HG02623 (cell line): Measurements from ENCODE around the gene AGTRAP.
A peak's percentile ranks its signal among the peaks of the same experiment; 100 is the strongest.

Source experiments
- ATAC-seq: cut with Tn5 transposase; IDR thresholded peaks from one replicate; pipeline ENCODE4 v1.9.1; 2021; ENCODE audit warnings: moderate library complexity; ENCODE audit not compliant: unreplicated experiment

AGTRAP gene, protein sequence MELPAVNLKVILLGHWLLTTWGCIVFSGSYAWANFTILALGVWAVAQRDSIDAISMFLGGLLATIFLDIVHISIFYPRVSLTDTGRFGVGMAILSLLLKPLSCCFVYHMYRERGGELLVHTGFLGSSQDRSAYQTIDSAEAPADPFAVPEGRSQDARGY

DNA sequence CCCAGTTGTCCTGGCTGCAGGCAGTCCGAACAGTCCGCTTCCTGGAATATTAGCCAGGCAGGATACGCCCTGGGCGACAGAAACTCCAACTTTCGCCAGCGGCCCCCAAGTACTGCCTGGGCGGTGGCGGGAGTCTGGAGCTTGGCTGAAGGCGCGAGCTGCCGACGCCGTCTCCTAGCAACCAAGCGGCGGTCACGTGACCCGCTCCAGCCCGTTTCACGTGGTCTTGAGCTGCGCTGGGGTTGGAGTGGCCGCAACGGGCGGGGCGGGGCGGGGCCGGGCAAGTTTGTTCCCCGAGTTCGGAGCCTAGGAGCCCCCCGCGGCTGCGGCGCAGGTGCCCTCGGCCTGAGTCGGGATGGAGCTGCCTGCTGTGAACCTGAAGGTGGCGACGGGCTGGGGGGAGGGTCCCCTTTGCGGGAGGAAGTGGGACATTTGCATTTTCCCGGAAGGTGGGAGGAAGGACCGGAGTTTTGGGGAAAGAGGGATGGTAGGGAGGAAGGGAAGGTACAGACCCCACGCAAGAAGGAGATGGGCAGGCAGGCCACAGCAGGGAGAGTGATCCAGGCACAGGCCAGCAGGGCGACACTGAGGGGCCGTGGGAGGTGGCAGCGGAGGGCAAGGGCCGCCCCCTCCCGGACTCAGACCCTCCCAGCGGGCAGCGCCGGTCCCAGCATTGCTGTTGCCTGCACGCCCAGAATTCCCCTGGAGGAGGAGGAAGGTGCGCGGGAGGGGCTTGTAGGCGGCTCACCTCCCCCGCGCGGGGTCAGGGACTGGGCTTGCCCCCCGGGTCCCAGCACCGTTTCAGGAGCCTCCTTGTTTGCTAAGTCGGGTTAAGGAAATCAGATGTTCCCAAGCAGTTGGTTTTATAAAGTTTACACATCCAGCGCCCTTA is at the start of gene AGTRAP:
Gene AGTRAP (plus strand): TSS at position 283 of the 892 bp plus-strand sequence. CDS start 73 bp downstream, at position 356.
- peak; percentile 54 for ATAC-seq

DNA sequence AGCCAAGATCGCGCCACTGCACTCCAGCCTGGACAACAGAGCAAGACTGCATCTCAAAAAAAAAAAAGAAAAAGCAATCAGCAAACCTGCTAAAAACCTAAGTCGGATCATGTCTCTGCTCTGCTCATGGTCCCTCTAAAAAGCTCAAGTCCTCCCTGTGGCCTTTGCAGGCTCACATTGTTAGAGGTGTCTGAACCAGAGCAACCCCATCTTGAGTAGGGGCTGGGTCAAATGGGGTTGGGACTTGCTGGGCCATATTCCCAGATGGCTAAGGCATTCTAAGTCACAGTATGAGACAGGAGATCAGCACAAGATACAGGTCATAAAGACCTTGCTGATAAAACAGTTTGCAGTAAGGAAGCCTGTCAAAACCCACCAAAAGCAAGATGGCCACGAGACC is 47.4 kb upstream of the AGTRAP start:
- no peak for ATAC-seq

DNA sequence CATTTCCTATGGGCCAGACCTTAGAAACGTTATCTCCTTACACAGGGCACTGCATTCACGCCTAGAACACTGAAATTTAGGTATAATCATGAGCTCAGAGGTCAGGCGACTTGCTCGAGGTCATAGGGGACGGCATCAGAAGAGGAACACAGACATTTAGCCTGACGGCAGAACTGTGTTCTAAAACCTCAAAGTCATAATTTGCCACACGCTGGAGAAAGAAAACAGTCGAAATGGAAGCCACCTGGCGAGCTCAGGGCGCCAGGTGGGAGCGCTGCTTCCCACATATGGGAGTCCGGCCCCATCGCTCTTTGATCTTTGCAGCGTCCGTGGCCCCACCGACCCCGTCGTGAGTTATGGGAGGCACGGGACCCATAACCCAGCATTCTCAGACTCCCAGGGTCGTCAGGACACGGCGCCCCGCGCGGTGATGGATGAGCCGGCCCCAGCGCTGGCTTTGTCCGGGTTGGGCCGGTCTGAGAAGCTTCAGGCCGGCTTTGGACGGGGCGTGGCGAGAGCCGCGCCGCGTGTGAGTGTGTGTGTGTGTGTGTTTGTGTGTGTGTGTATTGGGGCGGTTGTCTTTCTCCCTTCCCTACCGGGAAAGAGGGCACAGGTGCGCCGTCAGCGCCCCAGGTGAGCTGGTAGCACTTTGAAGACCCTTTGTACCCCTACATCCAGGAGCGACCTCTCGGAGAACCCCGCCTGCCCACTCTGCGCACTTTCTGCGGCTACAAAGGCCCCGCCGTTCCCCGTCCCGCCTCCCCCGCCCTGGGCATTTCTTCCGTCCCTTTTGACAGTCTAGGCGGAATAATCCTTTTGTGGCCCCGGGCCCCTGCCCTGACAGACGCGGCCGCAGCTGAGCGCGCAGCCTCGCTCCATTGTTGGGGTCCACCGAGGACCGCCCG is 45.3 kb upstream of the AGTRAP start:
- ATAC-seq: no peak

DNA sequence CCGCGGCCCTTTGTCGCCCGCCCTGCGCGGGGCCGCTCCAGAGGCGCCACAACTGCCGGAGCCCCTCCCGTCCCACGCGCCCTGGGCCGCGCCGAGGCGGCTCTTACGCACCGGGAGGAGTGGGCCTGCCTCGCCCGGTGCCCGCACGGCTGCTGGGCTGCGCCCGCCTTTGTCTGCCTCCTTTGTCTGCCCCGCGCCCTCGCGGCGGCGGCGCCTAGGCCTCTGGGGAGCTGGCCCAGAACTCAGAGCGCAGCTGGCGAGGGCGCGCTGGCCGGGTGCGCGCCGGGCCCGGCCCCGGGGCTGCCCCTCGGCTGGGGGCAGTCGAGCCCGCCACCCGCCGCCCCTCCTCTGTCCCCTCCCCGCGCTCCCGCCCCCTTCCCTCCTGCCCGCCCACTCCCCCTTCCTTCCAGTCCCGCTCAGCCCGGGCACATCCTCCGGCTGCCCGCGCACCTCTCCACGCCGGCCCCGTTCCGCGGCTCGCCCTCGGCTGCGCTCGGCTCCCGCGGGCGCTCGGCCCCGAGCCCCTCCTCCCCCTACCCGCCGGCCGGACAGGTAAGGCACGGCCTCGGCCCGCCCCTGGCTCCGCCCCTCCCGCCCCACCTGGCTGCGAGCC is 44.5 kb upstream of the AGTRAP start, which contains the start of gene DRAXIN:
Gene DRAXIN (plus strand): TSS at position 409 of the 613 bp plus-strand sequence. CDS start 14,549 bp downstream, outside the sequence.
- no peak for ATAC-seq

DNA sequence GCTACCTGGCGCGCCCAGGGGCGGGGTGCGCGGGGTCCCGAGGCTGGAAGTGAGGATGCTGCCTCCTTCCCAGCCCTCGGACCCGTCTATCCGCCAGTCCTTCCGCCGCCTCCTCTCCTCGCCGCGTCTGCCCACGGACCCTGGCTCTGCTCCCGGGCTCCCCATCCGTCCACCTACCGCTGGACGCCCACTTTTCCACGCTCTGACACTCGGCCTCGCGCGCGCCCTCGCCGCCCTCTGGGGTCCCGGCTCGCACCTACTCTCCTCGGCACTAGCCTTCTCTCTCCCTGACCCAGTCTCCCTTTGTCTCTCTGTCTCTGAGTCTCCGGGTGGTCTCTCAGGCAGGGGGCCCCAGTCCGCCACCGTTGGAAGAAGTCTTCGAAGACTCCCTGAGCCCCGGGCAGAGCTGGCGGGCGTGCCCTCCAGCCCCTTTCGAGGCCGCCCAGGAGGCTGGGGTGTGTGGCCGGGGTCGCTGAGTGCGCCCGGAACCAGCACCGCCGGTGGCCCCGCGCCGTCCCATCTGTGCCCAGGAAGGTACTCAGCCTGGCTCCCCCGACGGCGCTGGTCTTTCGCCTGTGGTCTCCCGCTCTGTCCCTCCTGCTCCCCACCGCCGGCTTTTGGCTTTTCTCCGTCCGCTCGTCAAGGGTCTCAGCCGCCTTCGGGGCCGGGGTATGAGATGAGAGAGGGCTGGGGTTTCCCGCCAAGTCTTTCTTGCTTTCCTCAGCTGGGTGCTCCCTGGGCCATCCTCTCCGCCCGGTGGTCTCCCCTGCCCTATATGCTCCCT is 43.8 kb upstream of the AGTRAP start:
- ATAC-seq: no peak

DNA sequence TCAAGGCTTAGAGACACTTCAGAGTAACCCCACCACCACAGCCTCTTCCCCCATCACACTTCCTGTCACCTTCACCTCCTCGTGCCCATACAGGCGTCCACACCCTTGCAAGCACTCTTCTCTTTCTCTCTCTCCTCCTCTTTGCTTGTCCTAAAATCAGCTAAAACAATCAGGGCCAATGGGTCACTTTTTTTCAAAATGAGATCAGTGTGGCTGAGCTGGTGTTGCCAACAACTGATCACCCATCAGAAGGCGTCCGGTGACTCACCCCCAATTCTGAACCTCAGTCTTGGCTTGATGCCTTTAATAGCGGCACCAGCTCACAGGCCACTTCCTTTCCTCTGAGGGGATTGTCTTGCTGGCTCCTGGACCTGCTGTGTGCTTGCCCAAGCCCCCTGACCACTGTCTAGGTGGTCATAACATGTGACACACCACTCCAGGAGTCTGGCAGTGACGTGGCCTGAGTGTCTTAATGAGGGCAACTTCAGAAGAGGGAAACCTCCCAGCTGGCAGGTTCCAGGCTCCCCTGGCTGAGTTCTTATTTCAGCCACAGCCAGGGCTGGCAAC is 42.8 kb upstream of the AGTRAP start:
- no peak for ATAC-seq

DNA sequence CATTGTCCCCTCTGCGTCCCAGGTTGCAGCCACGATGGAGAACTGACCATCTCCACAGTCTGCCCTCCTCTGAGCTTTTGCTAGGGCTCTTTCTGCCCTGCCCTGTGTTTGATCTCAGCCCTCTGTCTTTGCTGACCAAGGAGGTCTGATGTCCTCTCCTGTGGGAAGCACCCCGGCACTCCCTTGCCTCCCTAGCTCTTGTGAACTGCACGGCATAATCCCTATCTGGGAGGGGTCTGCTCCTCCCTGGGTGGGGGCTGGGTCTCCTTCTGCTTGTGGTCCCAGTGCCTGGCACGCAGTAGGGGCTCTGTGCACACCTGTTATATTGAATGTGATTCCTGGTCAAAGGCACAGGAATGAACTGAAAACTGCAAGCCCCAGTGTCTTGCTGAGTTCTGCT is 42.0 kb upstream of the AGTRAP start:
- no peak for ATAC-seq

DNA sequence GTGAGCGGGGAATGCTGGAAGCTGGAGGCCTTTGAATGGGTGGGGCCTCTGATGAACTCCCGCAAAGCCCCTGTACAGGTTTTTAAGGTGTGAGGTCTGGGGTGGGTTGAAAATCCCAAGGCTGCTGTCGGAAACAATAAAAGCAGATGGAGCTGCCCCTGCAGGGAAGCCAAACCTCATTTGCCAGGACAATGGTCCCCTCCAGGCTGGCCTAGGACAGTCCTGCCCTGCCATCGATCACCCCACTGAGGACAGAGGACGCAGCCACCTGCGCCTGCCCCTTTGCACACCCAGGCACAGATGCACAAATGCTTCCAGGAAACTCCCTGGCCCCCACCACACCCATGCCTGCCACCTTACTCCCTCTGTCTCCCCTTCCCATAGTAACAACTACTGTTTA is 40.1 kb upstream of the AGTRAP start:
- ATAC-seq: no peak

DNA sequence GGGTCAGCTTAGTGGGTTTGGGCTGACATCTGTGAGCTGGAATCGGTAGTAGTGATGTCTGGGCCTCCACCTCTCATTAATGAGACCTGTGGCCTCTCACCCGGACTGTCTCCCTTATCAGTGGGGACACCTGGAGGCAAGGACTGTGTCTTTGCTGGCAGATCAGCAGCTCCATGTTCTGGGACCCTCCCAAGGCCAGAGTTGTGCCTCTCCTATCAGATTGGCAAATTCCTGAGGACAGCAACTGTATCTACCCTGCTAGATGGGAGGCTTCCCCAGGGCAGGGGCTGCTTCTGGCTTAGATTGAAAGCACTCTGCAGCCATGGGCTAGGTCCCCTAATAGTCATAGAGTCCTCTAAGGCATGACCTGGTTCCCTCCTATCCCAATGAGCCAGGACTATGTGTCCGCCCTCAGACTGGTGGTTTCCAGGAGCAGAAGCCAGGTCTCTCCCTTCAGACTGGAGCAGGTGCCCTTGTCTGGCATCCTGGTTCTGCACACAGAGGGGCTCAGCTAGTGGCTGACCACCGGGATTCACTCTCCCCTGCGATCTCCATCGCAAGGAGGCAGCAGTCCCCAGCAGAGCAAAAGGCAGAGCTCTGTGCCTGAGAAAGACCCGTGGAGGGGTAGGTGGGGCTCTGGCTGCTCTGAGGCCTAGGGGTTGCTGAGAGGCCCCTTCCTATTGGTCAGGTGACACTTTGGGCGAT is 38.6 kb upstream of the AGTRAP start:
- ATAC-seq: no peak

DNA sequence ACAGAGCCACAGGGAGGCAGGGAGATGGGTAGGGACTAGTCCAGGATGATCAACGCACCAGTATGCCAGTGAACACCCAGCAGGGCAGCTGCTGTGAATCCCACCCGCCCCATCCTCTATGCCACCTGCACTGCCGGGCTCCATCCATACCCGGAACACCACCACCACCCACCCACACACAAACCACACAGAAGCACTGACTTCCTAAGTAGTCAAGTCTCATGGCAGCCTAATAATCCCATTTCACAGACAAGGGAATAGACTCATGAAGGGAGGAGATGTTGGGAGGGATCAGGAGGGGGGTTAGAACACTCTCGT is 38.1 kb upstream of the AGTRAP start:
- ATAC-seq: no peak

DNA sequence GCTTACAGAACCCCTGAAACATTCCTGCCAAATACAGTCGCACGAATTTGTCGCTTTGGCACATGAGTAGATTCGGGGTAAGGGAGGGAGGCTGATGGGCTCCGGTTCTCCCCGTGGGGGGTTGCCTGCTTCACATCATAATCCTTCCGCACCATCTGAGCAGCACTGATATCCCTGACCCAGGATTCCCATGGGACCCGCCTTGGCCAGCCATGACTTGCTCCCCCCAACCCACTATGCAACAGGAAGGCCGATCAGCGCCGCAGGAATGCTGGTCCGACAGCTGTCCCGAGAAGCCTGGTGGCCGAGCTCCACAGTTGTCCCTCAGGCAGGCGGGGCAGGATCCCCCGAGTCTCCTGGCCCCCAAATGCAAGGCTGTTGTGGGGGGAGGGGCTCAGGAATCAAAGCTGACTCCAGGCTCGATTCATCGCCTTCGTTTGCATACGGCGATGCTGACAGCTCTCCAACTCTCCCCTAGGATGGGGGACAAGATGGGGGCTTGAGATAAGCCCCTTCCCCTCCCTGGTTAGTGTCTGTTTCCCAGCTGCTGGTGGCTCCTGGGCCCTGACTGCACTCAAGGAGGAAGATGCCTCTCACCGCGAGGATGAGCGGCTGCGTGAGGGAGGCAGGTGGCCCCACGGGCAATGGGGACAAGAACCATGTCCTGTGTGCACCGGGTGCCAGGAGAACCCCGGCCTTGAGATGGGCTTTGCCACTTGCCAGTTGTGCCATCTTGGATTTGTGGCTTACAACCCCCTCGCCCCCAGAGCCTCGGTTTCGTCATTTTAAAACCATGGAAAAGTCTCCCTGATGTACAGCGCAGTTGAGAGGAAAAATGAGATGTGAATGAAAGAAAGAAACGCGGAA is 35.1 kb upstream of the AGTRAP start:
- no peak for ATAC-seq

DNA sequence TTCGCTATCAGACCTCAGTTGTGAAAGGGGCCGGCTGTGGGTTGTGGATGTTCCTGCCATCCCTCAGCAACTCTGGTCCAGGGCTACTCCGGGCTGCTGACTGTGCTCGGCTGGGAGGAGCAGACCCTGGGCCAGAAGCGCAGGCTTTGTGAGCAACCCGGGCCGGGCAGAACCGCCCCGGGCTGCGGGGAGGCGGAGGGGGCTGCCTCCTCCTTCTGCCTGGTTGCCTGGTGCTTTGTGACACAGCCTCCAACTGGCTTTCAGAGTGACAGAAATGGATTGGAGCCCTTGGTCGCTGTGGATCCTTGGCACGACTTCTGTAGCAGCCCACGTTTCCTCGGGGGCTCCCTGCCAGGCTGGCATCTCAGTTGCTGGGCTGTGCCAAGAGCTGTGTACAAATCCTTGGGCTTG is 34.4 kb upstream of the AGTRAP start:
- ATAC-seq: no peak

DNA sequence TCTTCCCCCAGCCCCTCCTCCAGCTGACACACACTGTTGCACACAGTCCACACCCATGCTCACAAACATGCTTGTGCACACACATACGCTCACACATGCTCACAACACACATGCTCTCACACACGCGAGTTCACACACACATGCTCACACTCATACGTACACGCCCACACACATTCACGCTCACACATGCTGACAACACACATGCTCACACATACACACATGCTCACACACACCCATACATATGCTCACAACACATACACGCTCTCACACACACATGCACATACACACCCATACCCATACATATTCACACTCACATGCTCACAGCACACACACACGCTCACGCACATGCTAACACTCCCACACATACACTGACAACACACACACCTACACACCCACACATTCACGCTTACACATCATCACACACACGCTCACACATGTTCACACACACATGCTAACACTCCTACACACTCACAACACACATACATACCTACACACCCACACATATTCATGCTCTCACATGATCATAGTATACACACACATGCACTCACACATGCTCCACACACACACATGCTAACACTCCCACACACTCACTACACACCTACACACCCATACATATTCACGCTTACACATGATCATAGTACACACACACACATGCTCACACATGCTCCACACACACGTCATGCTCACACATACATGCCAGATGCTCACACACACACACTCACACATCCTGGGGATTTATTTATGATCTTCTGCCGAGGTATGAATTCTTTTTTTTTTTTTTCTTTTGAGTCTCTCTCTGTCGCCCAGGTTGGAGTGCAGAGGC is 33.7 kb upstream of the AGTRAP start:
- ATAC-seq: no peak

DNA sequence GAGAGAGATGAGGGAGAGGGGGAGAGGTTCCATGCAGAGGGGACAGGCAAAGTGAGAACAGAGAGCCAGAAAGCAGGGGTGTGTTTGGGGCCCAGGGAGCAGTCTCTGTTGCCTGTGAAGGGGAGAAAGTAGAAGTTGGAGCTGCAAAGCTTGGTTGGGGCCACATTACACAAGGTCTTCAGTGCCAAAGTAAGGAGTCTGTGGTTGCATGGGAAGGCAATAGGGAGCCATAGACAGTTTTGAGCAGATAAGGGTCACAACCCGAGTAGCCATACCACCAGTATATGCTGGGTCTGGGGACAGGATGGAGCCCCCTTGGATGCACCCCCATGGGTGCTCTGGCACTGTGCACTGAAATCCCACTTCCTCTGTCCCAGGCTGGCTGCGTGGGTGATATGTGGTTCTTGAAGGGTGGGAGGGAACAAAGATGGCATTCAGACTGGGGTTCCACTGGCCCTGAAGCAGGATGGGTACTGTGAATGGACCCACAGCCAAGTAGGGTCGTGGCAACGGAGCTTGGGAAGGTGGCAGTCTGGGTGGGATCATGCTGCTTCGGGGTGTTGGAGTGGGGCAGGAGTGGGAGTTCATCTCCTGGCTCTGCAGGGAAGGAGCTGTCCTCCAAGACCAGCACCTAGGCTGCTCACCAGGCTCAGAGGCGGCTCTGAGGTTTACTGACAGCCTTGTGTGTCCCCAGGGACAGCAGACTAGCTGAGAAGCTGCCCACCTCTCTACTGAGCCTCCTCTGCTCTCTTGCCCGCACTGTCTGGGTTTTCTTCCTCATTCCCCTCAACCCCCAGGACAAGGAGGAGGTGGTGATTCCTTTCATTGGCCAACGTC is 32.4 kb upstream of the AGTRAP start:
- ATAC-seq: no peak

DNA sequence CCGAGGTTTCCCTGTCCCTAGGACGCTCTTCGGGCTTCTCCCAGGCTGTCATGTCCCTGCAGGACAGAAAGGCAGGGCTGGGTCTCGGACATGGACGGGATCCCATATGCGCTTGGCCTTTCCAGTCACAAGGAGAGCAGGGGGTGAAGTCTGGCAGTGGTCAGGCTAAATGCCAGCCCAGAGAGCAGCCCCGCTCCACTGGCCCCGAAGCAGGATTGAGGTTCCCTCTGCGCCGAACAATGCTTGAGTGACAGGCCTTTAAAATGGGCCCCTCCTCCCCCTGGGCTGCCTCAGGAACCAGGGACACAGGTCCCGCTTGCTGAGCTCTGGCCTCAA is 31.8 kb upstream of the AGTRAP start:
- no peak for ATAC-seq

DNA sequence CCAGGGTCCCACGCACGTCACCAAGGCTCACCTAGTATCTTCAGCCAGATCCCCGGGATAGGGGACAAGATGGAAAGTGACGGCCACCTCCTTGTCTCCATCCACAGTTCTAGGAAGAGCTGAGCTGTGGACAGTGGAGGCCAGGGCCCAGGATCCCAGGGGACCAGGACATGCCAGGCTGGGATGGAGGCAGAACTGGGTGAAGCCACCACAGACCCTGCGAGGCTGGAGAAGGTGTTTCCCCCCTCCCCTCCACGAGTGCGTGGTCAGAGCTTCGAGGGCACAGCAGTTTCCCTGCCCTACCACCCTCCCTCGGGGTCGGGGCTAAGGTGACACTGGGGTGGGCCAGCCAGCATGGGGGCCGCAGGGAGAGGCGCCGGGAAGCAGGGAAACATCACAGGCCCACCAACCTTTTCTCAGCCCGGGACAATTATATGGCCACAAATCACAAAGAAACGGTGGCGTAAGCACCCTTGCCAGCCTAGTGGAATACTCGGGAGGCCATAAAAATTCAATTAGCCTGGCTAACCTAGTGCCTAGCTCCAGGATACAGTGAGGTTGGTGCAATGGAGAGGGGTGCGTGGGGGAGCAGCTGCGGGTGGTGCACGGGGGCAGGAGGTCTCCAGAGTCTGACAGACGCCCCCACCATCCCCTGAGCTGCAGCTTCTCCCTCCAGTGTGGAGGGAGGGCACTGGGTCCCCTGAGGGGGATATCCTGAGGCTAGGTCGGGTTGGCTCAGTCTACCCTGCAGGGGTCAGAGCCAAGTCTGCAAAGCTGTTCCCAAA is 31.1 kb upstream of the AGTRAP start:
- ATAC-seq: no peak
